Uterus (tissue), 4 donors: ENCODE data around the gene CPA4. TPM values are rescaled to one million over a fixed set of nuclear protein-coding genes. Genes with fewer than 3 reads are reported as not detected.

Experiments used
- DNase-seq, 2 donors: peaks; one replicate each; pipeline ENCODE4 v3.0.0-alpha.2; 2019 to 2020
- H3K27ac ChIP-seq, 2 donors: fragments of 200-600 bp; sonication (generic); 1 replicate in 1 of 2; 2 replicates in 1 of 2; pipeline ENCODE4 v1.5.1; 2016 to 2018
- H3K27me3 ChIP-seq, 2 donors: fragments of 200-600 bp; sonication (generic); one replicate each; pipeline ENCODE4 v1.5.1; 2018 to 2019; ENCODE audit warnings: control low read depth in 1 of 2
- H3K36me3 ChIP-seq, 2 donors: fragments of 200-600 bp; sonication (generic); one replicate each; pipeline ENCODE4 v1.5.1; 2019; ENCODE audit warnings: control low read depth in 1 of 2
- H3K4me1 ChIP-seq, 2 donors: fragments of 200-600 bp; sonication (generic); one replicate each; pipeline ENCODE4 v1.5.1; 2018 to 2019; ENCODE audit warnings: control low read depth in 1 of 2
- H3K4me3 ChIP-seq, 2 donors: fragments of 200-600 bp; sonication (generic); 1 replicate in 1 of 2; 2 replicates in 1 of 2; pipeline ENCODE4 v1.5.1; 2018 to 2019; ENCODE audit warnings: mild to moderate bottlenecking in 1 of 2
- H3K9me3 ChIP-seq, 2 donors: fragments of 200-600 bp; sonication (generic); one replicate each; pipeline ENCODE4 v1.5.1; 2019; ENCODE audit warnings: control low read depth in 1 of 2
- CTCF ChIP-seq, 4 experiments: fragments of 200-600 bp in 2 of 4; fragments of 450-650 bp in 2 of 4; sonication (generic) in 2 of 4; IDR thresholded peaks; one replicate each; pipeline ENCODE4 v1.5.1; 2016 to 2019; ENCODE audit warnings: antibody characterized with exemption in 4 of 4, mild to moderate bottlenecking in 2 of 4, moderate library complexity in 1 of 4
- POLR2A ChIP-seq, 2 donors: fragments of 450-650 bp; IDR thresholded peaks; one replicate each; pipeline ENCODE4 v1.6.1; 2016; ENCODE audit warnings: antibody characterized with exemption in 2 of 2, mild to moderate bottlenecking in 1 of 2, moderate library complexity in 1 of 2
- intact Hi-C: fragments of 100-400 bp; cut with DNase I; formaldehyde crosslinking; loops from one replicate; pipeline ENCODE4 v1.15.1; 2023; ENCODE audit warnings: low total_unique reads
- total RNA-seq, 4 donors: library from RNA; depleted of rRNA in 3 of 4; stranded (reverse); fragments of >200 nt in 3 of 4; gene quantifications; one replicate each; pipeline versions ENCODE4 v1.1.0 to v1.2.4, GENCODE V29; 2014 to 2023
- donor health status: DM: yes; HTN: yes; CAD: no.

CPA4 gene
- total RNA-seq, 4 donors from 2014 or later, result 1.3 TPM; not detected in 3

DNA sequence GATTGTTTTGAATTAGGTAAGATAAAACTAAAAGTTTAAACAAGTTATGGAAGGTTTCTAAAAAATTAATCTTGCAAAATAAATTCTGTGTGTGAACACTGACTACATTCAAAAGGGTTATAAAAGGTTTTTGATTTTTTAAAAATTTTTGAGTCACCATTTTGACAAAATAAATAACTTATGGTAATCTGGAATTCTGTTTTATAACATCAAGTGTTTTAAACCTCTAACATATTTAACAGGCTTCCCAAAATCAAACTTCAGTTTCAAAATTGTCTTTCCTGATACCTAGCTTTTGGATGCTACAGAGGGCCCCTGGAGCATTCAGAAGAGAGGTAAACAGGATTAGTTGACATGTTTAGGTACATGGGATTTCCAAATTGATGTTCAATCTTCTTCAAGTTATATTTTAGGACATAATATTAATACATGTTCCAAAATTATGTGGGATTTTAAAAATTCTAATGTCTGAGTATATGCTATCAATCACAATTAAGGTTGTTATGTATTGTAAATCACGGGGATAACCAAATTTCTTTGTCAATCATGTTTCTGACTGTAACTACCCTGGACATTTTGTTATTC lies 34.4 kb upstream of the CPA4 start:
- no peak for DNase-seq
- TF ChIP-seq CTCF (IDR thresholded peaks at IDR 0.05) (no peak), POLR2A (IDR thresholded peaks at IDR 0.05) (no peak)
- Histone ChIP-seq H3K36me3 (no peaks in the 10 kb centered on the region), H3K4me3 (no peak overlapping the region), H3K27ac (no peak overlapping the region), H3K27me3 (no peaks in the 10 kb centered on the region), H3K4me1 (no peaks in the 10 kb centered on the region), H3K9me3 (peaks cover 0 to 7% of the 10 kb centered on the region in 2 donors)
- intact Hi-C loops, result no loop called here

GRCh38 chr7:130262448-130262847 lies 30.5 kb upstream of the CPA4 start:
- TF ChIP-seq CTCF (IDR thresholded peaks at IDR 0.05), result no peak
- TF ChIP-seq POLR2A (IDR thresholded peaks at IDR 0.05), result no peak
- no peak for DNase-seq
- intact Hi-C loops, result no loop called here

DNA sequence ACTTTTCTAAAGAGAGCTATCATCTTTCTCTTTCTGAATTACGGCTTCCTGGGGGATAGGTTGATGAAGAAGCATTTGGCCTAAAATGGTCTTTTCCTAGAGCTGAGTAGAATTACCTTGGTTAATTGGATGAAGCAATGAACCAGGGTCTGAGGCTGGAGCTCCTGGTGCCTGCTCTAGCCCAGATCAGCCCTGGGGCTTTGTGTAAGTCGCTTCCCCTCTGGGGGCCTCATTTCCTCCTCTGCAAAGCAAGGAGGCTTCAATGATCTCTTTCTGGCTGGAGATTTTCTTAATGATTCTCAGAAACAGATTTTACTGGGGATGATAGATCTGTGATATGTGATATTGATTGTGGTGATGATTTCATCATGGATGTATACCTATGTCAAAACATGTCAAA lies 29.8 kb upstream of the CPA4 start:
- peaks cover 0 to 4% of the 10 kb centered on the region in 2 donors for H3K9me3 ChIP-seq
- no peaks in the 10 kb centered on the region for H3K4me1 ChIP-seq
- intact Hi-C loops, result no loop called here
- TF ChIP-seq CTCF (IDR thresholded peaks at IDR 0.05) (no peak), POLR2A (IDR thresholded peaks at IDR 0.05) (no peak)
- no peak for DNase-seq
- H3K27me3 ChIP-seq, result no peaks in the 10 kb centered on the region
- no peaks in the 10 kb centered on the region for H3K36me3 ChIP-seq
- H3K27ac ChIP-seq, result no peak overlapping the region
- H3K4me3 ChIP-seq, result no peak overlapping the region

More at GRCh38 chr7:130262448-130262847, 30.5 kb upstream of the CPA4 start:
- H3K27ac ChIP-seq, result no peak overlapping the region
- peaks cover 0 to 7% of the 10 kb centered on the region in 2 donors for H3K9me3 ChIP-seq
- no peaks in the 10 kb centered on the region for H3K36me3 ChIP-seq
- H3K4me3 ChIP-seq, result no peak overlapping the region
- no peaks in the 10 kb centered on the region for H3K27me3 ChIP-seq
- no peaks in the 10 kb centered on the region for H3K4me1 ChIP-seq

DNA sequence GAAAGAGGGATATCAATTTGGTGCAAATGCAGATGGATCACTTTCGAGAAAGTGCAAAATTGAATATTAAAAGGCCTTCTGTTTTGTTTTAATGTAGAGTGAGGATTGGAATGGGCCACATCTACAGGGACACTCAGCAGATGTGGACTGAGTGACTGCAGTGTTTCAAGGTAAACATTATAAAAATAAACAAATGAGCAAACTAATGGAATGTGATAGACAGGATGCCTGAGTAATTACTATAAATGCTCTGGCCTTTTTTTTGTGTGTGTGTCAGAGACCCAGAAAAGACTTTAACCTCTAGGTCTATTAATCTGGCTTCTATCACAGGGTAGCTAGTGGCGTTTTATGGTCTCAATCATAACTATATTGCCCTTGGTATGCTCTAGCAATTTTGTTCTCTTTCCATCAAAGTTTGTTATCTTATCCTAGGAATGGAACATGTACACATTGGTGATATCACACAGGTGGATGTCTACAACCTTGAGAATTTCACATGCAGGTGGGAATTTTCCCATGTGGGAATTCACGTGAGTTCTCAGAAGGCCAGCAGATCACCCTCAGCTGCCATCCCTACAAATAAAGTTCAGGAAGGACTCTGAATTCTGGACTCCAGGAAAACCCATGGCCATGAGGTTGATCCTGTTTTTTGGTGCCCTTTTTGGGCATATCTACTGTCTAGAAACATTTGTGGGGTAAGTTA lies 26.6 kb upstream of the CPA4 start, which contains the start of gene CPA2:
Gene CPA2, plus strand, starts transcription at position 606 of the 703 bp plus-strand sequence. Its CDS starts 19 bp downstream, at position 625.
- no peaks in the 10 kb centered on the region for H3K9me3 ChIP-seq
- intact Hi-C loops, result no loop called here
- TF ChIP-seq POLR2A (IDR thresholded peaks at IDR 0.05), result no peak
- no peak for TF ChIP-seq CTCF (IDR thresholded peaks at IDR 0.05)
- no peaks in the 10 kb centered on the region for H3K4me1 ChIP-seq
- no peaks in the 10 kb centered on the region for H3K36me3 ChIP-seq
- no peaks in the 10 kb centered on the region for H3K27me3 ChIP-seq
- H3K4me3 ChIP-seq, result no peak within 1 kb of the TSS
- H3K27ac ChIP-seq, result no peak within 1 kb of the TSS
- no peak for DNase-seq

- DNase-seq, result no peak
- H3K27ac ChIP-seq, result no peak overlapping the region
- no peaks in the 10 kb centered on the region for H3K36me3 ChIP-seq
- H3K27me3 ChIP-seq, result no peaks in the 10 kb centered on the region
- TF ChIP-seq POLR2A (IDR thresholded peaks at IDR 0.05), result no peak
- TF ChIP-seq CTCF (IDR thresholded peaks at IDR 0.05), result no peak
- H3K4me1 ChIP-seq, result no peaks in the 10 kb centered on the region
- intact Hi-C loops, result no loop called here
- no peaks in the 10 kb centered on the region for H3K9me3 ChIP-seq
- H3K4me3 ChIP-seq, result no peak overlapping the region
Measured at GRCh38 chr7:130266961-130267321, 26.0 kb upstream of the CPA4 start.
